SIG-M5 (cell line): ENCODE results near the gene ADGRF5.
"Not testable (repeated sequence)": the region's sequence is repeated elsewhere in the genome, so short reads cannot be mapped to it uniquely, and the experiment has no call there.

Source experiments
- DNase-seq: peaks from one replicate; lab custom pipeline; 2025; lab: John Stamatoyannopoulos, UW

The ADGRF5 gene

GRCh38 chr6:46888578-46888977 is 33.2 kb downstream of the ADGRF5 start:
- no peak for DNase-seq

- DNase-seq = no peak
These were observed 33.7 kb downstream of the ADGRF5 start for GRCh38 chr6:46888031-46888430.

- no peak for DNase-seq
These were observed 39.1 kb downstream of the ADGRF5 start for GRCh38 chr6:46882645-46883044.

- DNase-seq = no peak
These were observed 42.7 kb downstream of the ADGRF5 start for GRCh38 chr6:46879003-46879402.

- no peak for DNase-seq
These were observed 45.6 kb downstream of the ADGRF5 start for GRCh38 chr6:46876126-46876525.

- no peak for DNase-seq
These were observed 54.3 kb downstream of the ADGRF5 start for GRCh38 chr6:46867411-46867810.

- no peak for DNase-seq
These were observed 56.5 kb downstream of the ADGRF5 start for GRCh38 chr6:46865221-46865620.

GRCh38 chr6:46863791-46864190 is 57.9 kb downstream of the ADGRF5 start:
- no peak for DNase-seq

GRCh38 chr6:46862381-46862780 is 59.4 kb downstream of the ADGRF5 start:
- no peak for DNase-seq

- DNase-seq = not testable (repeated sequence)
These were observed 65.8 kb downstream of the ADGRF5 start for GRCh38 chr6:46855966-46856365.

- DNase-seq = not testable (repeated sequence)
These were observed 70.2 kb downstream of the ADGRF5 start for GRCh38 chr6:46851576-46851975.

- no peak for DNase-seq
These were observed 70.9 kb downstream of the ADGRF5 start for GRCh38 chr6:46850792-46851191.

GRCh38 chr6:46849361-46849690 is 72.4 kb downstream of the ADGRF5 start:
- no peak for DNase-seq

GRCh38 chr6:46848684-46849360 is 72.9 kb downstream of the ADGRF5 start:
- no peak for DNase-seq

GRCh38 chr6:46845126-46845525 is 76.6 kb downstream of the ADGRF5 start:
- no peak for DNase-seq

- DNase-seq = not testable (repeated sequence)
These were observed 79.4 kb downstream of the ADGRF5 start for GRCh38 chr6:46842252-46842846.

- DNase-seq = no peak
These were observed 83.7 kb downstream of the ADGRF5 start for GRCh38 chr6:46838033-46838432.

- not testable (repeated sequence) for DNase-seq
These were observed 86.7 kb downstream of the ADGRF5 start for GRCh38 chr6:46834991-46835390.

- not testable (repeated sequence) for DNase-seq
These were observed 87.4 kb downstream of the ADGRF5 start for GRCh38 chr6:46834257-46834916.

GRCh38 chr6:46832816-46833215 is 88.9 kb downstream of the ADGRF5 start:
- DNase-seq = no peak

GRCh38 chr6:46828939-46829338 is 92.8 kb downstream of the ADGRF5 start:
- DNase-seq = no peak

GRCh38 chr6:46821458-46821881 is 100.3 kb downstream of the ADGRF5 start:
- DNase-seq = no peak

GRCh38 chr6:46819561-46819960 is 102.2 kb downstream of the ADGRF5 start:
- no peak for DNase-seq
